GM04503 (cell line): ENCODE data around the gene PLXNA4.

Source experiments
- DNase-seq: peaks from one replicate; pipeline ENCODE4 v3.0.0-alpha.2; 2012; ENCODE audit warnings: low read depth

Gene PLXNA4

DNA sequence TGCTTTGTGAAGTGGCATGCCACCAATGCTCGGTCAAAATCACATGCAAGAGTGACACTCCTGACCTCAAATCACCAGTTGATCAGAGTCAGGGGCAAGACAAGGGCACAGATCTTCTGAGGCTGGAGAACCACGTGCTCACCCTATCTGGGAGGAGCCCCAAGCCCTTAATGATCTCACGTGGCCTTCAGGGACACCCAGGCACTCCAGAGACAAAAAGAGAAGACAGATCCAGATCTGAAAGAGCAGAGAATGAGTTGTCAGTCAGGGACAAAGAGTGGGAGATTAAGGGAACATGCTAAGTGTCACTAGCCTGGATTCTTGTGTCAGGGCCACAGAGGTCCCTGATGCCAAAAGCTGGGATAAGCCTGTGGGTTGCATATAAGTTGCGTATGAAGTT, 134.3 kb downstream of the PLXNA4 start:
- no peak for DNase-seq

DNA sequence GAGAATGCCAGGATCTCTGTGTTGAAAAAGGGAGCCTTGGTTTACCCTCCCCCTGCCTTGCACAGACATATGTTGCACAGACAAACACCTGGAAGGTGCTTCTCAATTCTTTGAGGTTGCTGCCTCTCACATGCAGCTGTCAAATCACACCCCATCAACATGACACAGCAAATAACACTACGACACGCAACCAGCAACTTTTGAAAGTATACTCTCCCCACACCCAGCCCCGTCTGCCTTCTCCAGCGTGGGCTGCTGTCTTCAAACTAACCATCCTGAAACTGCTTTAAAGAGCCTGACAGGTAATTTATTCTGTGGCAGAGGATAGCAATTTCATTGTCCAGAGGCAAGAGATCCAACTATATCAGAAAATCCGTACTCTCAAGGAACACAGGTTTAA, 136.1 kb downstream of the PLXNA4 start:
- DNase-seq = no peak

- no peak for DNase-seq
These were observed 137.3 kb downstream of the PLXNA4 start for GRCh38 chr7:132438926-132439325.

DNA sequence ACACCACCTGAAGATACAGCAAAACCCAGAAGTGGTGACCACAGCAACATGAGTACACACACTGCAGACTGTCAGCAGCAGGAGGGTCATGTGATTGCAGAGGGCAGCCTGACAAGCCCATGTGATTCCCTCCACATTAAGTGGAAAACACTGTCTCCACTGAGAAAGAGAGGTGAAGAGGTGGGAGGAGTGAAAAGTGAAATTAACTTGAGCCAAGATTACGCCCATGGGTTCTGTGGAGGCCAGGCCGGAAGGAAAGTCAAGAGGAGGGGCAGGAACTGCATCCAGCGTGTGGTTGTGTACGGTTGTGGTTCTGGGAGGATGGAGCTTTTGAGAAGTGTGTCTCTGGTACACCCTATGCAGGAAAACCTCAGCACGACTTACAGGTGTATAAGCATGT, 138.5 kb downstream of the PLXNA4 start:
- no peak for DNase-seq

DNA sequence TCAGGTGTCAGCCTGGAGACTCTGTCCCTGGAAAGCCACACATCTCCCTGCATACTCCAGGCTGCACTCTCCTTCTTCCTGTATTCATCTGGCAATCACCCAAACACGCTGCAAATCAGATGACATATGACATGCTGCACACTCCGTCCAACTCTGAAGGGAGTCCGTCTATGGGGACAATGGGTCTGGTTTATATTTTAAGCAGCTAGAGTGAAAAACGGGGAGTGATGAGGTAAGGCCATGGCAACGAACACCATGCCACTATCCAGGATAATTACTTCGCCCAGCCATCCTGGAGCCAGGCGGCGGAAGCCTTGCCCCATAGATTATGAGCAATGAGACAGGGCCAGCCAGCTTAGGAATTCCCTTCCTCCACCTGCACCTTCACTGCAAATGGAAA, 140.1 kb downstream of the PLXNA4 start:
- no peak for DNase-seq

DNA sequence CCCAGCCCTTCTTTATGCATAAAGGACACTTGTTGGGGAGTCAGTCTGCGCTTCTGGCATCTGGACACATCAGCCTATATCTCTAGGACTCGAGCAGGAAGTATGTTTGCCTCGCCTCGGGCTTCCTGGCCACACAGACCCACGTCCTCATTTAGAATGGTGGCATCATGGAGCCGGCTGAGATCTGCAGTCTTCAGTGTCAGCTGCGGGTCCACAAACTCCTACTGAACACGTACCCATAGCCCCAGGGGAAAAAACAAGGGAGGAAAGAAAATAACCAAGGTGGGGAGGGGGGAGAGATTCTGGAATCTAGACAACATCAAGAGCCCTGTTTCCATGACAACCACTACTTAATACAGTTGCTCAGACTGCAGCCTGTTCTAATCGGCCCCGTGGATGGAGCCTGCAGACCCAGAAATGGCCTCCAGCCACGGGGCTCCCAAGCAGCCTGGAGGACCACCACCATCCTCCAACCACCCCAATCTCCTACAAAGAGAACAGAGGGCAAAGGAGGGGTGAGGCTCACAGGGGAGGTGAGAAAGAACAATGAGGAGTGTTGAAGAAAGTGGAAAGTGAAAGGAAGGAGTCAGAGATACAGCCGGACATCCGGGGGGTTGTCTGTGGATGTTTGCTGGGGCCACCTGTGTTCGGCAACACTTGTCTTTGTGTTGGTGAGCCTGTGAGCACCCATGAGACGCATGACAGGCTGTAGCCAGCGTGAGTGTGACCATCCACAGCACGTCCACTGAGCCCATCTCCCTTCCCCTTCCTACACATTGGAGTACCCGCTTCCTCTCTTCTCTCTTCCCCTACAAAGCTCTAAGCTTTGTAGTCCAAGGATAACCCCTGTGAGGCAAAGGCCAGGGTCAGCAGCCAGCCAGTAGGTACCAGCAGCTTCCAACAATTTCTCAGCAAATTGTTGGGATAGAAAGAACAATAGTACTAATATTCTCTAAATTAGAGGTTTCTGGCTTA, 141.0 kb downstream of the PLXNA4 start:
- DNase-seq = no peak

DNA sequence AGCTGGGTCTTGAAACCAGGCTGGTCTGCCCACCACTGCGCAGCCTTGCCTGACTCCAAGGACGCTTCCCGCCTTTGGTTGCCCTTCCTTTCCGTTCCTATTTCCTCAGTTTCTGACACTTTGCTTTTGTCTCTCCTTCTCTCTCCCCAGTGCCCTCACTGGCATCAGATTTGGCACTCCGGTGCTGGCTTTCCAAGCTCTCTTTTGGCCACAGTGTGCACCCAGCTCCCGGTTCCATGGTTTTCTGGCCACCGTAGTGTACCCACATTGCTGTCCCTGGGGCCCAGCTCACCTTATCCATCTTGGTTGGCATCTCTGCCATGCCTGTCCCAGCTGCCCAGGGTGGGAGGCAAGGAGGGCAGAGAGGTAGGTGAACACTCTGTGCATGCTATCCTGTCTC, 142.2 kb downstream of the PLXNA4 start:
- DNase-seq = no peak

DNA sequence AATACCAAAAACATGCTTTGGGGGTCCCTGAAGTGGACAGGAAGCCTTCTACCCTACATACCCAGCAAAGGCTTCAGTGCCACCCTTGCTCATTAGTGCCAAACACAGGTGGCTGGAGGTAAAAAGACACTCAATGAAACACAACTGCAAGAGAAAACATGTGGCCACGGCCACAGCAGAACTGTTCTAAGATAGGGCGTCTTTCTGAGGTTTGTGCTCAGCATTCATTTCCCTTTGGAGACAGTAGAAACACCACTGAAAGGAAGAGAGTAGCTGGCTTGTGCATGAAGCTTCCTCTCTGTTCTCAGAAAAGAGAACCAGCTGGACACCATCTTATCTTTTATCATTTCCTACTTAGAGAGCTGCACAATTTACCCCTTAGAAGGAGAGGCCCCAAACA, 143.0 kb downstream of the PLXNA4 start:
- DNase-seq = no peak

GRCh38 chr7:132430861-132431822, 145.1 kb downstream of the PLXNA4 start:
- peak; percentile 52 for DNase-seq

- no peak for DNase-seq
These were observed 146.0 kb downstream of the PLXNA4 start for GRCh38 chr7:132430041-132430855.

DNA sequence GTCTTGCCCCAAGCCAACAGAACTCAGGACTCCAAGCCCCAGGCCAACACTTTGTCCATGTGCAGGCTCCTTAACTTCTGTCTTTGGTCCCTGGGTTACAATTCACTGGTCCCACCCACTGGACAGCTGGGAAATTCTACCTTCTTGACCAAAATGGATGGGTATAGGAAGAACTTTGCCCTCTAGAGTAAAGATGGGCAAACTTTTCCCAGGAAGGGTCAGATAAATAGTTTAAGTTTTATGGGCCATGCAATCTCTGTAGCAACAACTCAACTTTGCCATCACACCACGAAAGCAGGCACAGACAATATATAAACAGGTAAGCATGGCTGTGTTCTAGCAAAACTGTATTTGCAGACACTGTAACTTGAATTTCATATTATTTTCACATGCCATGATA, 147.1 kb downstream of the PLXNA4 start:
- DNase-seq = no peak

DNA sequence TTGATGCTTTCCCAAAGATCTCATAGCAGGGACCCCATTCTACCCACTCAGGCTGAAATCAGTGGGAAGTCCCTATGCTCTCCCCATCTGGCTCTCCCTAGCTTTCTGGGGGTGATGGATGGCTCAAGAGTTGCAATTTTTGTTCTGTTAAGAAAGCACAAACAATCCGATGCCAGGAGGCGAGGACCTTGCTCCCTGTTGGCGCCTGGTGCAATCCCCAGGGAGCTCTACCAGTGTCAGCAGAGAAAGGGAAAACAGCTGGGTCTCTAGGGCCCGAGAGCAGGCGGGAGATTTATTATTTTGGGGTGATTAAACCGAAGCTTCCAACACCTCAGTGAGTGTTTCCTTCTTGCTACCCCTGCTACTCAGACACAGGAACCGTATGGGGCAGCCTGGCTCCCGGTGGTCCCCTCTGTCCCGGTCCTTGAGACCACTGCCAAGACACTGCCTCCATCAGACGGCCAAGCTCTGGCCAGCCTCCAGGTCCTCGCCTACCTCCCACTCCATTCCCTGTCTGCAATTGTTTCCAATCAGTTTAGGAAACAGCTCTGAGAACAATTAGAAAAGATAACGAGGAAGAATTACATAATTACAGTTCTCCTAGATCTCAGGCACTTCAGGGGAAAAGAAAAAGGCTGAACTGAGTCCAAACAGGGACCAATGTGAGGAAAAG, 147.9 kb downstream of the PLXNA4 start:
- DNase-seq = no peak

- no peak for DNase-seq
These were observed 150.3 kb downstream of the PLXNA4 start for GRCh38 chr7:132425942-132426341.

GRCh38 chr7:132424821-132425724, 151.2 kb downstream of the PLXNA4 start:
- DNase-seq = no peak

DNA sequence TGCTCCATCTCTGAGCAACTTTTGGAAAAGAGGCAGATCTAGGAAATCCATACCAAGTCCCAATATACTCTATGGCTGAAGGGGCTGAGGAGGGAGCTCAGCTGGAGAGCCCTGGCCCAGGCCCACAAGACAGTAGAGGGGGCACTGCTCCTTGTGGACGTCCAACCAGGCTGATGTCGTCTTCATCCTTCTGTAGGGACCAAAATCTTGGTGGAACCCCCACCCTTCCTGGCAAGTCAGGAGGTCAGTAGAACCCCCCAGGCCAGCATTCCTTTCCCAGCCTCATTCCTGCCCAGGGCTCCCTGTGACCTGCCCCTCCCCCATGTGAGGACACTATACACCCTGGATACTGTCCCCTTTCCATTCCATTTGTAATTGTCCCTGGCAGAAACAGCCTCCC, 152.0 kb downstream of the PLXNA4 start:
- no peak for DNase-seq

DNA sequence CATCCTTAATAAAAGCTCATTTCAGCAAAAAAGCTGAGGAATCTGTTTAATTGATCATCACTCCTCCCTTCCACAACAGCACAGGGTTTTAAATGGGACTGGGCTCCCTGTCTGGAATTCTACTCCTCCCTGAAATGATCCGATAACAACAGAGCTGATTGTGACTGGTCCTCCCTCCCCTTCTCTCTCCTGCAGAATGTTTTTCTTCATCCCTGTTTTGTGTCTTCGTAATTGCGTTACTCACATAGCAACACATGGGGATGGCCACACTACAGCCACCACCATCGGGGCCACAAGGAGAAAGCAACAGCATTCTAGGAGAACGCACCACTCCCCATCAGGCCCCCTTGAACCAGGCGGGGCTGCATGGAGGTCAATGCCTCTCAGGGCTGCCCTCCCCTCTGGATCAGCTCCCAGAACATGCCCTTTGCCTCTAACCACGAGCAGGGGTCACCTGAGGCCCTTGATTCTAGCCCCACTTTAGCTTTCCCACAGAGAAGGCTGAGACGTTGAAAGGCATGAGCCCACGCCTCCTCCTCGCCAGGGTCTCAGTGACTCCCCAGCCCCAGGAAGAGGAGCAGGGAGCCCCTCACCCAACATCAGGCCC, 152.6 kb downstream of the PLXNA4 start:
- DNase-seq = no peak

DNA sequence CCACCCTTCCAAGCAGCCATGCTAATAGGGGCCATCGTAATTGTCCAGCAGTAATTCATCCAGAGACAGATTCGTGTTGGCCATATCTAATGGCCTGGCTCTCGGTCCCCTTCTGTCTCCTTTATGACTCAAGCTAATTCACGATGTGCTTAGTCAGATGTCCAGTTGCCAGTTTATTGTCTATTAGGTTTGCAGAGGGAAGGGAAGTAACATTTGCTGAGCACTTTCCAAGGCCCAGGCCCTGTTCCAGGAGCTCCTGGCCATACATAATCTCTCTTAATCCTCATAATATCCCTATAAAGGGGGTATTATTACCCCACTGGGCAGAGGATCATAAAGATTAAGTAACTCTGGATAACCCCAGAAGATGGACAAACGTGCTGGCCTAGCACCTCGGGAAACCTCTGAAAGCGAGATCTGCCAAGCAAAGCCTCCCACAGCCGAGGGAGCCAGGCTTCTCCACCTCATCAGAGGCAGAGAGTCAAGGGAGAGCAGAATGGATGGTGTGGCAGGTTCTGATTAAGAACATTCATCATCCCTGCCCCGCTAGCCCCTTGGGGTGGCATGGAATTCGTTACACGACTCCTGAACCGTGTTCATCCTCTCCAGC, 153.7 kb downstream of the PLXNA4 start:
- DNase-seq = peak; percentile 40

DNA sequence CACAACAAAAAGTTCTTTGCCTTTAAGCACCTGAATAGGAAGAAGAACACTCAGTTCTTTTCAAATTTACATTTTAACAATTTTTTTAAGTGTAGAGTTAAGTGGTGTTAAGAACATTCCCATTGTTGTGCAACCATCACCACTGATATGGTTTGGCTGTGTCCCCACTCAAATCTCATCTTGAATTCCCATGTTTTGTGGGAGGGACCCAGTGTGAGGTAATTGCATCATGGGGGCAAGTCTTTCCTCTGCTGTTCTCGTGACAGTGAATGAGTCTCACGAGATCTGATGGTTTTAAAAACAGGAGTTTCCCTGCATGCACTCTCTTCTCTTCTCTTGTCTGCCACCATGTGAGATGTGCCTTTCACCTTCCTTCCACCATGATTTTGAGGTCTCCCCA, 155.7 kb downstream of the PLXNA4 start:
- no peak for DNase-seq

DNA sequence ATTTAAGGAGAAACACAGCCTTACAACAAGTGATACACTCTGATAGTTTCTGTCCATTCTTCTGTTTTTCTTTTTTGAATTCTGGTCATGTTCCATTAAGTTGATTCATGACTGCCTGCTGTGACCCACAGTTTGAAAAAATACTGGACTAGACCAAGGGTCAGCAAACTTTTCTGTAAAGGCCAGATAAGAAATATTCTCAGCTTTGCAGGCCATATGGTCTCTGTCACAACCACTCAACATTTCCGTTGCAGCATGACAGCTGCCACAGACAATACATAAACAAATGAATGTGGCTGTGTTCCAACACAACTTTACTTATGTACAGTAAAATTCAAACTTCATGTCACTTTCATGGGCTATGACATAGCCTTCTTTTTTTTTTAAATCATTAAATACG, 156.7 kb downstream of the PLXNA4 start:
- DNase-seq = no peak
